H1 (cell line): Measurements from ENCODE around the gene ACTN2. TPM values are rescaled to one million over a fixed set of nuclear protein-coding genes. Genes with fewer than 3 reads are reported as not detected.

Experiments
- HDAC2 ChIP-seq, 2 experiments: fragments of 300-600 bp in 1 of 2; sonication (generic) in 1 of 2; IDR thresholded peaks; 2 replicates each; pipeline ENCODE4 v1.6.1; 2011 to 2012; ENCODE audit warnings: low read depth in 2 of 2, low read length in 2 of 2, mild to moderate bottlenecking in 2 of 2, moderate library complexity in 2 of 2, borderline replicate concordance in 1 of 2, inconsistent platforms in 1 of 2
- TBP ChIP-seq: IDR thresholded peaks from 2 replicates; pipeline ENCODE4 v1.6.1; 2011; ENCODE audit warnings: low read depth, low read length, improper control_type of control experiment
- polyA plus RNA-seq, 7 experiments: library from polyadenylated mRNA; depleted of rRNA in 3 of 7; stranded (reverse) in 5 of 7; unstranded in 2 of 7; fragments of >200 nt in 5 of 7; fragments of 200-250 nt in 2 of 7; gene quantifications; 1 replicate in 5 of 7; 2 replicates in 1 of 7; 4 replicates in 1 of 7; pipeline versions ENCODE4 v1.2.1 to v1.2.3, GENCODE V29; 2011 to 2013; ENCODE audit warnings: missing spikeins in 2 of 7, mixed read lengths in 2 of 7
- total RNA-seq: library from RNA; stranded (reverse); fragmentation: NEBNext Ultra II Directional; extraction: Animal tissue kit (Norgen Biotek cat#: 25700); gene quantifications from 2 replicates; pipeline ENCODE4 v1.2.1, GENCODE V29; 2021

ACTN2 gene
- total and polyA plus RNA-seq, 2 of the 8 experiments (the other 6 are each of a cell fraction or from before 2014, with no cell fraction given), result 1.9 to 4.1 TPM

DNA sequence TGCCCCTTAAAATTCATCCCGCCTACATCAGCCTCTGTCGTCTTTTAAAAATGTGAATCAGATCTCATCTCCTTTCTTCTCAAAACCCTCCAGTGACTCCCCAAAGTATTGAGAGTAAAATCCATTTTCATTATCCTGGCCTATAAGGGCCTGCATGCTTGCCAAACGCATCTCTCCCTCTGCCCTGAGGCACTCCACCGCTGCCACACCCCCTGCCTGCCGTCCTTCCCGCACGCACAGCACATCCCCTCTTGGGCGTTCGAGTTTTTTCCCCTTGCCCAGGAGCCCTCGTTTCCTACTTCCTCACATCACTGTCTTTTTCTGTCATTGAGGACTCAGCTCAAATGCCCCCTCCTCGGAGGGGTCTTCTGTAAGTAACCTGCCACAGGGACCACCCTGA is 55.5 kb downstream of the ACTN2 start (continued):
- TF ChIP-seq TBP (no peak), HDAC2 (IDR thresholded peaks at IDR 0.05; ENCODE audit: borderline replicate concordance in 1 of 2, low read depth in 2 of 2, low read length in 2 of 2) (no peak)
- TF ChIP-seq, all 59 proteins: peak for 0
